Kidney (tissue), 14 donors: ENCODE measurements around the gene SCAI. TPM values are rescaled to one million over a fixed set of nuclear protein-coding genes. Genes with fewer than 3 reads are reported as not detected.
"Not testable (repeated sequence)": the region's sequence is repeated elsewhere in the genome, so short reads cannot be mapped to it uniquely, and the experiment has no call there.

Source experiments
- DNase-seq, 5 donors: peaks; one replicate each; pipeline ENCODE4 v3.0.0-alpha.2; 2013 to 2020
- FAIRE-seq: peaks from 2 replicates; lab custom pipeline; 2012; peaks lifted over from hg19 to GRCh38; lab: Jason Lieb, UNC
- H3K27ac ChIP-seq, 2 donors: one replicate each; pipeline ENCODE4 v1.7.0; 2013; ENCODE audit warnings: low read depth in 2 of 2, low read length in 2 of 2, inconsistent platforms in 1 of 2
- H3K27me3 ChIP-seq: one replicate; pipeline ENCODE4 v1.7.1; 2013; ENCODE audit warnings: low read length, inconsistent platforms; ENCODE audit not compliant: control insufficient read depth, insufficient read depth
- H3K36me3 ChIP-seq, 3 donors: one replicate each; pipeline versions ENCODE4 v1.7.0 to v1.7.1; 2013; ENCODE audit warnings: low read length in 3 of 3, control low read depth in 1 of 3, inconsistent platforms in 1 of 3; ENCODE audit not compliant: insufficient read depth in 3 of 3, control insufficient read depth in 2 of 3
- H3K4me1 ChIP-seq, 3 donors: one replicate each; pipeline versions ENCODE4 v1.7.0 to v1.7.1; 2013; ENCODE audit warnings: low read length in 3 of 3, inconsistent platforms in 1 of 3, low read depth in 1 of 3; ENCODE audit not compliant: control insufficient read depth in 2 of 3, insufficient read depth in 2 of 3
- H3K4me3 ChIP-seq, 3 donors: one replicate each; pipeline versions ENCODE4 v1.7.0 to v1.8.1; 2013; ENCODE audit warnings: low read length in 3 of 3, control low read depth in 1 of 3, inconsistent platforms in 1 of 3
- H3K9ac ChIP-seq, 3 donors: one replicate each; pipeline versions ENCODE4 v1.7.0 to v1.7.1; 2013; ENCODE audit warnings: low read length in 3 of 3, control low read depth in 1 of 3, inconsistent platforms in 1 of 3
- H3K9me3 ChIP-seq, 3 donors: one replicate each; pipeline versions ENCODE4 v1.7.0 to v1.7.1; 2013; ENCODE audit warnings: low read length in 3 of 3, control low read depth in 1 of 3, inconsistent platforms in 1 of 3; ENCODE audit not compliant: control insufficient read depth in 2 of 3, insufficient read depth in 1 of 3
- CTCF ChIP-seq: IDR thresholded peaks from 3 replicates; pipeline ENCODE4 v1.5.1; 2012; ENCODE audit warnings: mild to moderate bottlenecking, moderate library complexity, borderline replicate concordance; ENCODE audit not compliant: insufficient read depth; ENCODE audit errors: extremely low read depth
- intact Hi-C: fragments of 100-400 bp; cut with DNase I; formaldehyde crosslinking; loops from one replicate; pipeline ENCODE4 v1.11.1; 2022
- polyA plus RNA-seq: library from polyadenylated mRNA; stranded (reverse); fragments of 350-450 nt; fragmentation: Illumina TruSeq; extraction: RNeasy Lipid Tissue Mini Kit (QIAGEN cat#74804); gene quantifications from one replicate; pipeline ENCODE4 v1.2.3, GENCODE V29; 2014; ENCODE audit warnings: low read depth, low replicate concordance; ENCODE audit not compliant: insufficient read depth
- total RNA-seq: library from RNA; stranded (reverse); fragmentation: NEBNext Ultra II Directional; extraction: Animal tissue kit (Norgen Biotek cat#: 25700); gene quantifications from one replicate; pipeline ENCODE4 v1.2.1, GENCODE V29; 2021
- donor health status: control.
- donor health status: control.
- donor health status: control.
- donor health status: control.
- donor health status: control.
- donor health status: DM: yes; HTN: yes; CAD: no.
- donor health status: Normal renal cell carcinoma (clear cell type).

SCAI gene
- total and polyA plus RNA-seq, 2 donors from 2014 or later: 1.4 to 6.9 TPM

- H3K4me3 ChIP-seq: no peak overlapping the region
- DNase-seq (no peak), FAIRE-seq (no peak)
- no peaks in the 10 kb centered on the region for H3K4me1 ChIP-seq
- H3K27me3 ChIP-seq: no peaks in the 10 kb centered on the region
- H3K36me3 ChIP-seq: peaks cover 0 to 50% (median 32%) of the 10 kb centered on the region in 3 donors
- no peak overlapping the region for H3K27ac ChIP-seq
- TF ChIP-seq CTCF: no peak
- H3K9ac ChIP-seq: no peak overlapping the region
- H3K9me3 ChIP-seq: no peaks in the 10 kb centered on the region
- intact Hi-C loops: no loop called here
These were observed 215.2 kb downstream of the SCAI start for GRCh38 chr9:124928116-124928515.

GRCh38 chr9:124920394-124920793 is 222.9 kb downstream of the SCAI start:
- H3K9me3 ChIP-seq, H3K4me3 ChIP-seq, H3K27ac ChIP-seq, FAIRE-seq, DNase-seq, H3K27me3 ChIP-seq, H3K9ac ChIP-seq, H3K4me1 ChIP-seq, intact Hi-C loops: not testable (repeated sequence)
- peaks cover 2 to 15% (median 13%) of the 10 kb centered on the region in 3 donors for H3K36me3 ChIP-seq

GRCh38 chr9:124914753-124915405 is 228.4 kb downstream of the SCAI start:
- H3K36me3 ChIP-seq: peaks cover 5 to 21% (median 18%) of the 10 kb centered on the region in 3 donors
- DNase-seq: no peak
- intact Hi-C loops: no loop called here
- no peaks in the 10 kb centered on the region for H3K27me3 ChIP-seq
- H3K4me1 ChIP-seq: no peaks in the 10 kb centered on the region
- H3K27ac ChIP-seq: no peak overlapping the region
- no peak overlapping the region for H3K4me3 ChIP-seq
- H3K9me3 ChIP-seq: no peaks in the 10 kb centered on the region
- no peak for FAIRE-seq
- H3K9ac ChIP-seq: no peak overlapping the region
- no peak for TF ChIP-seq CTCF

DNA sequence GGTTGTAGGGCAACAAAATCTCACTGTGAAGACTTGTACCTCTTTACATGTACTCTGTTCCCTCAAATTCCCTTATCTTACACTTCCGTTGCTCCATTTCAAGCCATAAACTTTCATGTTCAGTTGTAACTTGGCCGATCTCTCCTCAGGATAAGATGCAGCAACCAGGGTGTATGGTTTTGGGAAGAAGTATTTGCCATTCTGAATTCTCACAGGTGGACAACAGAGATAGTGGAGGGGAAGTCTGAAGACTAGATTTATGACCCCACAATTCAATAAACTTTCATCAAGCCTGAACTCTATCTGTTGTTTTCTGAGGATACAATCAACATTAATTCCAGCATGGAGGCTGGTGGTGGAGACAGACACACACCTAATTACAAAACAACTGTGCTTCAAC is 229.9 kb downstream of the SCAI start:
- TF ChIP-seq CTCF: no peak
- Histone ChIP-seq H3K9ac (no peak overlapping the region), H3K4me1 (no peaks in the 10 kb centered on the region), H3K27ac (no peak overlapping the region), H3K27me3 (no peaks in the 10 kb centered on the region), H3K4me3 (no peak overlapping the region), H3K36me3 (peaks cover 3 to 21% (median 18%) of the 10 kb centered on the region in 3 donors), H3K9me3 (no peaks in the 10 kb centered on the region)
- intact Hi-C loops: no loop called here
- FAIRE-seq: no peak
- DNase-seq: no peak
